ENCODE results near the gene KCNK2. TPM values are rescaled to one million over a fixed set of nuclear protein-coding genes. Genes with fewer than 3 reads are reported as not detected.

The KCNK2 gene
- total RNA-seq, 2 experiments from 2014 or later, result not detected

GRCh38 chr1:215243345-215244054, 161.0 kb downstream of the KCNK2 start:
- intact Hi-C loops (cut with micrococcal nuclease; ENCODE audit: unreplicated experiment), result no loop called here
- CTCF ChIA-PET (ENCODE audit: unreplicated experiment), result no interaction called here

GRCh38 chr1:215250913-215251312, 168.4 kb downstream of the KCNK2 start:
- no TSS peak for BruUV-seq (replicated peaks)
- intact Hi-C loops (cut with micrococcal nuclease; ENCODE audit: unreplicated experiment), result no loop called here
- CTCF ChIA-PET (ENCODE audit: unreplicated experiment), result no interaction called here

More at GRCh38 chr1:215243345-215244054, 161.0 kb downstream of the KCNK2 start:
- H3K27ac ChIP-seq (ENCODE audit: low read depth, low read length, poor library complexity, severe bottlenecking), result no peak overlapping the region
- H4K20me1 ChIP-seq (ENCODE audit: insufficient read depth, low read length), result no peaks in the 10 kb centered on the region
- H3K9me2 ChIP-seq (ENCODE audit: insufficient read depth, low read length), result no peaks in the 10 kb centered on the region
- TF ChIP-seq EZH2phosphoT487 (IDR thresholded peaks at IDR 0.05; ENCODE audit: borderline replicate concordance, low read depth, low read length) (no peak), CTCF (conservative IDR thresholded peaks at IDR 0.05; ENCODE audit: low read length) (no peak)
- BruUV-seq (replicated peaks), result no TSS peak
- no peak for DNase-seq (ENCODE audit: low spot score)
- POLR2A ChIA-PET, result no interaction called here
- H3K4me1 ChIP-seq (ENCODE audit: insufficient read depth, low read length, poor library complexity, severe bottlenecking), result no peaks in the 10 kb centered on the region
- H3K79me2 ChIP-seq (ENCODE audit: insufficient read depth, low read depth, low read length), result no peaks in the 10 kb centered on the region
- no peak overlapping the region for H3K4me2 ChIP-seq (ENCODE audit: low read length)
- no peaks in the 10 kb centered on the region for H3K36me3 ChIP-seq (ENCODE audit: insufficient read depth, low read length)
- no peaks in the 10 kb centered on the region for H3K9me3 ChIP-seq (ENCODE audit: low read length)
- H3K4me3 ChIP-seq (ENCODE audit: low read depth, low read length, poor library complexity, severe bottlenecking), result no peak overlapping the region
- H2AFZ ChIP-seq (ENCODE audit: low read length), result no peak overlapping the region

More at GRCh38 chr1:215250913-215251312, 168.4 kb downstream of the KCNK2 start:
- DNase-seq (ENCODE audit: low spot score), result no peak
- no peak for TF ChIP-seq CTCF (conservative IDR thresholded peaks at IDR 0.05; ENCODE audit: low read length)
- no peak for TF ChIP-seq EZH2phosphoT487 (IDR thresholded peaks at IDR 0.05; ENCODE audit: borderline replicate concordance, low read depth, low read length)
- Histone ChIP-seq H3K36me3 (ENCODE audit: insufficient read depth, low read length) (no peaks in the 10 kb centered on the region), H3K9me3 (ENCODE audit: low read length) (no peaks in the 10 kb centered on the region), H3K27ac (ENCODE audit: low read depth, low read length, poor library complexity, severe bottlenecking) (no peak overlapping the region), H3K79me2 (ENCODE audit: insufficient read depth, low read depth, low read length) (no peaks in the 10 kb centered on the region), H3K4me3 (ENCODE audit: low read depth, low read length, poor library complexity, severe bottlenecking) (no peak overlapping the region), H3K4me2 (ENCODE audit: low read length) (no peak overlapping the region), H4K20me1 (ENCODE audit: insufficient read depth, low read length) (no peaks in the 10 kb centered on the region), H3K4me1 (ENCODE audit: insufficient read depth, low read length, poor library complexity, severe bottlenecking) (no peaks in the 10 kb centered on the region), H3K9me2 (ENCODE audit: insufficient read depth, low read length) (no peaks in the 10 kb centered on the region), H2AFZ (ENCODE audit: low read length) (no peak overlapping the region)
- POLR2A ChIA-PET, result no interaction called here

All from OCI-LY7 (cell line).